Liver (tissue), 9 donors: ENCODE results near the gene IL5RA. TPM values are rescaled to one million over a fixed set of nuclear protein-coding genes. Genes with fewer than 3 reads are reported as not detected.

Experiments
- DNase-seq: peaks from one replicate; pipeline ENCODE4 v3.0.0-alpha.2; 2017; ENCODE audit warnings: low spot score
- H3K27ac ChIP-seq, 2 donors: one replicate each; pipeline ENCODE4 v1.7.0; 2013; ENCODE audit warnings: inconsistent platforms in 2 of 2, low read length in 2 of 2, control low read depth in 1 of 2, low read depth in 1 of 2, mild to moderate bottlenecking in 1 of 2
- H3K27me3 ChIP-seq, 4 donors: one replicate each; pipeline versions ENCODE4 v1.6.1 to v1.7.0; 2013; ENCODE audit warnings: low read length in 3 of 4, inconsistent platforms in 1 of 4, mild to moderate bottlenecking in 1 of 4, moderate library complexity in 1 of 4; ENCODE audit not compliant: control insufficient read depth in 4 of 4, insufficient read depth in 4 of 4
- H3K36me3 ChIP-seq, 4 donors: one replicate each; pipeline versions ENCODE4 v1.6.1 to v1.7.0; 2013; ENCODE audit warnings: low read length in 3 of 4, mild to moderate bottlenecking in 3 of 4, low read depth in 1 of 4, moderate library complexity in 1 of 4; ENCODE audit not compliant: control insufficient read depth in 4 of 4, insufficient read depth in 3 of 4
- H3K4me1 ChIP-seq, 4 donors: one replicate each; pipeline versions ENCODE4 v1.6.1 to v1.7.0; 2013; ENCODE audit warnings: low read length in 3 of 4, mild to moderate bottlenecking in 3 of 4, moderate library complexity in 1 of 4; ENCODE audit not compliant: control insufficient read depth in 4 of 4, insufficient read depth in 4 of 4
- H3K4me3 ChIP-seq, 3 donors: one replicate each; pipeline versions ENCODE4 v1.6.1 to v1.7.0; 2013; ENCODE audit warnings: low read length in 3 of 3, control low read depth in 1 of 3, low read depth in 1 of 3, mild to moderate bottlenecking in 1 of 3
- H3K9ac ChIP-seq, 2 donors: one replicate each; pipeline ENCODE4 v1.7.0; 2013; ENCODE audit warnings: low read length in 2 of 2, mild to moderate bottlenecking in 2 of 2, moderate library complexity in 2 of 2, control low read depth in 1 of 2, low read depth in 1 of 2
- H3K9me3 ChIP-seq, 4 donors: one replicate each; pipeline versions ENCODE4 v1.6.1 to v1.7.0; 2013; ENCODE audit warnings: low read length in 3 of 4; ENCODE audit not compliant: control insufficient read depth in 4 of 4
- ATF3 ChIP-seq: IDR thresholded peaks from 2 replicates; pipeline ENCODE4 v1.6.1; 2016; ENCODE audit warnings: antibody characterized with exemption
- CTCF ChIP-seq: fragments of 150-350 bp; IDR thresholded peaks from 2 replicates; pipeline ENCODE4 v1.5.1; 2017; ENCODE audit warnings: improper control_type of control experiment, low read depth, low read length; ENCODE audit not compliant: missing input control
- EGR1 ChIP-seq, 2 donors: IDR thresholded peaks; 2 replicates each; pipeline ENCODE4 v1.6.1; 2016 to 2018; ENCODE audit warnings: antibody characterized with exemption in 2 of 2, low read depth in 2 of 2
- FOXA1 ChIP-seq: IDR thresholded peaks from 2 replicates; pipeline ENCODE4 v1.6.1; 2016; ENCODE audit warnings: antibody characterized with exemption
- FOXA2 ChIP-seq: IDR thresholded peaks from 2 replicates; pipeline ENCODE4 v1.6.1; 2016; ENCODE audit warnings: antibody characterized with exemption
- GABPA ChIP-seq, 2 donors: IDR thresholded peaks in 1 of 2; conservative IDR thresholded peaks in 1 of 2; 2 replicates each; pipeline ENCODE4 v1.6.1; 2016; ENCODE audit warnings: antibody characterized with exemption in 2 of 2, mild to moderate bottlenecking in 1 of 2, moderate library complexity in 1 of 2
- HNF4A ChIP-seq, 2 donors: conservative IDR thresholded peaks; 2 replicates each; pipeline ENCODE4 v1.6.1; 2016; ENCODE audit warnings: antibody characterized with exemption in 2 of 2, mild to moderate bottlenecking in 2 of 2
- HNF4G ChIP-seq: IDR thresholded peaks from 2 replicates; pipeline ENCODE4 v1.6.1; 2016; ENCODE audit warnings: antibody characterized with exemption
- JUND ChIP-seq, 2 donors: IDR thresholded peaks; 2 replicates each; pipeline ENCODE4 v1.6.1; 2016; ENCODE audit warnings: antibody characterized with exemption in 2 of 2
- MAX ChIP-seq: IDR thresholded peaks from 2 replicates; pipeline ENCODE4 v1.6.1; 2016; ENCODE audit warnings: antibody characterized with exemption
- NR2F2 ChIP-seq: IDR thresholded peaks from 2 replicates; pipeline ENCODE4 v1.6.1; 2016; ENCODE audit warnings: antibody characterized with exemption
- RAD21 ChIP-seq, 2 donors: IDR thresholded peaks; 2 replicates each; pipeline ENCODE4 v1.6.1; 2016; ENCODE audit warnings: antibody characterized with exemption in 2 of 2, mild to moderate bottlenecking in 2 of 2
- REST ChIP-seq: IDR thresholded peaks from 2 replicates; pipeline ENCODE4 v1.6.1; 2016; ENCODE audit warnings: antibody characterized with exemption, mild to moderate bottlenecking
- RXRA ChIP-seq, 2 donors: IDR thresholded peaks; 2 replicates each; pipeline ENCODE4 v1.6.1; 2017 to 2018; ENCODE audit warnings: antibody characterized with exemption in 2 of 2, mild to moderate bottlenecking in 1 of 2
- SP1 ChIP-seq: IDR thresholded peaks from 2 replicates; pipeline ENCODE4 v1.6.1; 2018; ENCODE audit warnings: antibody characterized with exemption, mild to moderate bottlenecking
- TAF1 ChIP-seq: conservative IDR thresholded peaks from 2 replicates; pipeline ENCODE4 v1.6.1; 2016; ENCODE audit warnings: antibody characterized with exemption, mild to moderate bottlenecking
- YY1 ChIP-seq: IDR thresholded peaks from 2 replicates; pipeline ENCODE4 v1.6.1; 2016; ENCODE audit warnings: antibody characterized with exemption, mild to moderate bottlenecking
- ZBTB33 ChIP-seq: IDR thresholded peaks from 2 replicates; pipeline ENCODE4 v1.6.1; 2016; ENCODE audit warnings: antibody characterized with exemption
- WGBS: extraction: QIAGEN DNeasy Blood & Tissue Kit; methylation state at CpG from one replicate; pipeline ENCODE4 v1.1.7; 2013; 5-methylcytosine and 5-hydroxymethylcytosine counted together
- polyA plus RNA-seq, 2 donors: library from polyadenylated mRNA; stranded (reverse) in 1 of 2; unstranded in 1 of 2; fragments of 200-250 nt in 1 of 2; fragments of >200 nt in 1 of 2; fragmentation: Nextera tagmentation in 1 of 2; extraction: Ambion mirVana in 1 of 2; gene quantifications; one replicate each; pipeline versions ENCODE4 v1.2.1 to v1.2.3, GENCODE V29; 2013 to 2015
- total RNA-seq, 2 donors: library from RNA; depleted of rRNA; stranded (reverse); fragments of >200 nt; gene quantifications; one replicate each; pipeline ENCODE4 v1.2.3, GENCODE V29; 2014
- donor health status: healthy.
- donor health status: healthy.
- donor health status: healthy.
- donor health status: healthy.
- donor health status: healthy.

The IL5RA gene
- total and polyA plus RNA-seq, 4 donors = 0.02 to 0.56 (median 0.08) TPM; not detected in 1

- no peak for DNase-seq
- 75% methylated on average over 5 of the region's 5 CpGs for WGBS
- Histone ChIP-seq H3K27ac (no peak overlapping the region), H3K9ac (no peak overlapping the region), H3K4me3 (no peak overlapping the region), H3K36me3 (peaks cover 0 to 24% (median 16%) of the 10 kb centered on the region in 4 donors), H3K9me3 (no peaks in the 10 kb centered on the region), H3K27me3 (no peaks in the 10 kb centered on the region), H3K4me1 (peaks cover 0 to 12% (median 5%) of the 10 kb centered on the region in 4 donors)
- TF ChIP-seq HNF4G (no peak), RXRA (IDR thresholded peaks at IDR 0.05) (no peak), NR2F2 (no peak), EGR1 (IDR thresholded peaks at IDR 0.05; ENCODE audit: low read depth in 2 of 2) (no peak), RAD21 (IDR thresholded peaks at IDR 0.05) (no peak), FOXA1 (no peak), ZBTB33 (no peak), ATF3 (no peak), HNF4A (conservative IDR thresholded peaks at IDR 0.05) (no peak), JUND (IDR thresholded peaks at IDR 0.05) (no peak), GABPA (IDR thresholded peaks at IDR 0.05 in 1 of 2, conservative IDR thresholded peaks at IDR 0.05 in 1 of 2) (no peak), REST (no peak), YY1 (no peak), MAX (no peak), CTCF (no peak), TAF1 (no peak), SP1 (no peak), FOXA2 (no peak)
These were observed 19.4 kb upstream of the IL5RA start for GRCh38 chr3:3129579-3129978.
